PFSK-1 (cell line): ENCODE data around the gene PLD5.

Experiments used
- POLR2AphosphoS5 ChIP-seq: IDR thresholded peaks from 2 replicates; pipeline ENCODE4 v1.6.1; 2012; ENCODE audit warnings: low read depth, mild to moderate bottlenecking, control low read depth, low read length, moderate library complexity
- SIN3A ChIP-seq: IDR thresholded peaks from 2 replicates; pipeline ENCODE4 v1.6.1; 2012; ENCODE audit warnings: mild to moderate bottlenecking, low read length, moderate library complexity, borderline replicate concordance; ENCODE audit not compliant: insufficient read depth

DNA sequence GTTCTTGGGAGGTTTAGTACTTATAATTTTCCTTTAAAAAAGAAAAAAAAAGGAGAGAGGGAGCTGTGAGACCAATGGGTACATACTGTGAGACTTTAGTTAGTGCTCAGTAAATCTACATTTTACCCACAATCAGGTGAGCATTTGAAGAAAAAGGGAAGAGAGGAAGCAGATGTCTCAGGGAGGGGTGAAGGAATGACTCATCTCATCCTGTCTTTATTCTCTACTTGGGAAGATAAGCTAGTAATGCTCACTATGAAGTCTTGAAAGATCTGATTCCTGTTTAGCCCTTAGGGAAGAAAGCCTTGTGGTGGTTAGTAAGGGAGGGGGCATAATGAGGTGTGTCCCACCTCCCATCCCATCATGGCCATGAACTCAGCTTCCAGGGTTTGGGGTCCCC is 112.6 kb downstream of the PLD5 start:
- TF ChIP-seq POLR2AphosphoS5 (no peak), SIN3A (no peak)
